GM19238 (cell line): ENCODE results near the gene AKNA.

Experiments
- DNase-seq: peaks from one replicate; pipeline ENCODE4 v3.0.0; 2011; ENCODE audit warnings: low spot score; ENCODE audit not compliant: insufficient read length

Gene AKNA

DNA sequence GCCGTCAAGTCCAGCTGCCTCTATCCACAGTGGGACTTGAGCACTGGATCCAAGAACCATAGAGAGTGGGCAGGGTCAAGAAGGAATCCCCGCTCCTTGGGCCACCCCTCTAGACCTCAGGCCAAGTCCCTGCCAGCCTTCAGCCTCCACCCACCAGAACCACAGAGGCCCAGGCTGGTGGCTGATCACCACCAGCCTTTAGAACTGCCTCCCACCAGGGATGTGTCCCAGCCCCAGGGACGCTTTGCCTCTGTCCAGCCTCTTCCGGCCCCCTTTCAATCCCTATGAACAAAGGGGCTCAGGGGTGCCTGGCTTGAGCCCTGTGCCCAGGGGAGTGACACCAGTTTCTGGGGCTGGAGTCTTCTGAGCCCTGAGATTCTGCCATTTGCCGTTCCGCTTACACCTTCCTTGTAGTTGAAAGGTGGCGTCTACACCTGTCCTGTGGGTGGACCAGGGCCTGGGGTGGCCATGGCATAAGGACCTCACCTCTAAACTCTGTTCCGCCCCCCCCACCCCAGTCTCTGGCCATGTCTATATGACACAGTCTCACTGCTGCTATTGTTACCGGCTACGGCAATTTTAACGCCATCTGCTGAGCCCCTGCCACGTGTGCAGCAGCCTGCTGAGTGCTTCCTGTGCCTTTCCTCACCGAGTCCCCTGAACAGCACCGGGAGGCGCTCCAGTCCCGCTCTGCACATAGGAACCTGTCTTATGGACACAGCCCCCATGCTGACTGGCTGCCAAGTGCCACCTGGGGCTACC, 100.6 kb downstream of the AKNA start:
- no peak for DNase-seq

DNA sequence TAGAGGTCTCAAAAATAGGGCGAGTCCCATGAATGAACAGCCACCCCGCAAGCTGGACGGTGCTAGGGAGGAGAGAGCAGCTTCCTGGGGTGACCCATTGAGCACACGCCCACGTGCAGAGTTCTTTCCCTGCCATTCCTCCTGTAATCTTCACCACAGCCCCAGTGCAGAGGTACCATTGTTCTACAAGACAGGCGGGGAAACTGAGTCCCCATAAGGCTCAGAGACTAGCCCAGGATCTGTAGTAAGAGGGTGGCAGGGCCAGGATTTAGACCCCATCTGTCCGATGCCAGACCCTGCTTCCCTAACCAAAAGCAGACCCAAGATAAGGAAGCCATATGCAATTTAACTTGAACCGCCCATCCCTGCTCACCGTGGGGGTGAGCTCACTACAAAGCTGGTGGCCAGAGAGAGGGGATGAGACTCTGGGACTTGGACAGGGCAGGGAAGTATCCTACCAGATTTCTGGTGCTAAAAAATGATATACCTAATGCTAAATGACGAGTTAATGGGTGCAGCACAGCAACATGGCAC, 101.6 kb downstream of the AKNA start:
- no peak for DNase-seq

DNA sequence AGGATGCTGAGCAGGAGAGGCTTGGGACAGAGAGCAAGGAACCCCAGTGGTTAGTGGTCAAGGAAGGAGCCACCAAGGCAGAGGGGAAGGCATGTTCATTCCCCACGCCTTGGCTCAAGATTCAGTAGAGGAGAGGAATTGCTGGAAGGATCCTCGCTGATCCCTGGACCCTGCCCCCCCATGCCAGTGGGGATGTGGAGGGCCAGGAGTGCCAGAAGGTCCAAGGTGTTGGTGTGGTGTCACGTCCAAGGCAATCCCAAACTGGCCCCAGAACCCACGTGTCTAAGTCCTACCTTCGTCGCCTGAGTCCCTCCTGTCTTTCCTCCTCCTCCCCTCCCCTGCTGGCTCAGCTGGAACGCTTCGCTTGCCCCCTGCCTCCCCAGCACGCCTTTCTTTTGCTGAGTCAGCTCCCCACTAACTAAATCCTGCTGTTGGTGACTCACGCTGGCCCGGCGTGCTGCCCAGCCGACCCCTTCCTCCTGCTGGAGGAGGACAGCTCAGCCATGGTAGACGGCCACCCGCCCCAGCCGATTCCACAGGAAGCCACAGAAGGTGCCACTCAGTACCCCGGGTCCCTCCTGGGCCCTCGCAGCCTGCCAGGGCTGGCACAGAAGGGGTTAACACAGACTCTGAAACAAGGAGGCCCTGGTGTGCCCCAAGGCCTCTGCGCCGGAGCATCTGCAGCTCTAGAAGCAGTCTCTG, 102.5 kb downstream of the AKNA start:
- DNase-seq: no peak

DNA sequence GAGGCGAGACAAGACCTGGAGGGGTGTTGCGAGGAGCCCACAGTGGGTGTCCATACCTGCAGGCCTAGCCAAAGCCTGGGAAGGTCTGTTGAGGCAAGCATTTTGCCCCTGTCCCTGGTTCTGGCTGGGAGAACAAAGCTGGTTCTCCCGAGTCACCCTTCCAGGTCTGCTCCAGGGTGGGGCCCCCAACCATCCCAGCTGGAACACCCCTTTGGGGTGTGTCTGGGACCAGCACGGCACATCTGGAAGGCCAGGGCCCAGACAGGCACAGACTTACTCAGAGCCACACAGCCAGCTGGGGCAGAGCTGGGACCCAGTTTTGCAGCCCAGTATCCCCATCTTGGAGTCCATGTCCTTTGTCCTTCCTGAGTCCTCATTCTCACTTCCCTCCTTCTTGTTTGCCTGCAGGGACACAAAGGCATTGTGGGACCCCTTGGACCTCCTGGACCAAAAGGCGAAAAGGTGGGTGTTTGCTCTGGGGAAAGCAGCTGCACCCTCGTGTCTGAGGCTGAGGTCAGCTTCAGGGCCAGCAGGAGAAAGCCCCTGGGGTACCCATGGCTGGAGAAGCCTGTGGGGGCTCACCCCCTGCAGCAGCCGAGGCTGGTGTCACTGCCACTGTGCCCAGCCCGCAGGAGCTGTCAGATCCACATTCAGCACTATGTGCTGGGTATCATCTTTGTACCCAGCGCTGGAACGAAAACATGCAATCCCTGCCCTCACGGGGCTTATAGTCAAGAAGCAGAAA, 103.3 kb downstream of the AKNA start:
- DNase-seq: no peak
